HG03139 (cell line): ENCODE results near the gene BLVRB.
"Not testable (repeated sequence)": the region's sequence is repeated elsewhere in the genome, so short reads cannot be mapped to it uniquely, and the experiment has no call there.

Source experiments
- ATAC-seq: cut with Tn5 transposase; IDR thresholded peaks from one replicate; pipeline ENCODE4 v1.9.1; 2021; ENCODE audit not compliant: unreplicated experiment

BLVRB gene

GRCh38 chr19:40452016-40452415 is 13.5 kb downstream of the BLVRB start:
- ATAC-seq = no peak

DNA sequence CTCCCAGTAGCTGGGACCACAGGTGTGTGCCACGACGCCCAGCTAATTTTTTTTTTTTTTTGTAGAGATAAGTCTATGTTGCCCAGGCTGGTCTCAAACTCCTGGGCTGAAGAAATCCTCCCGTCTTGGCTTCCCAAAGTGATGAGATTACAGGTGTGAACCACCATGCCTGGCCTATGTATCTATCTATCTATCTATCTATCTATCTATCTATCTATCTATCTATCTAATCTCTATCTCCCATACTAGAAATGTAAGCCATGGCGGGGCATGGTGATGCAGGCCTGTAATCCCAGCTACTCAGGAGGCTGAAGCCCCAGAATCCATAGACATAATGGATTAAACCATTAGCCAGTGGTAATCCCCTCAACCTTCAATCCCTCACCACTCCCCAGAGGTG is 14.9 kb downstream of the BLVRB start:
- no peak for ATAC-seq

- ATAC-seq = no peak
These were observed 16.0 kb downstream of the BLVRB start for GRCh38 chr19:40449506-40449905.

- no peak for ATAC-seq
These were observed 19.2 kb downstream of the BLVRB start for GRCh38 chr19:40446263-40446784.

DNA sequence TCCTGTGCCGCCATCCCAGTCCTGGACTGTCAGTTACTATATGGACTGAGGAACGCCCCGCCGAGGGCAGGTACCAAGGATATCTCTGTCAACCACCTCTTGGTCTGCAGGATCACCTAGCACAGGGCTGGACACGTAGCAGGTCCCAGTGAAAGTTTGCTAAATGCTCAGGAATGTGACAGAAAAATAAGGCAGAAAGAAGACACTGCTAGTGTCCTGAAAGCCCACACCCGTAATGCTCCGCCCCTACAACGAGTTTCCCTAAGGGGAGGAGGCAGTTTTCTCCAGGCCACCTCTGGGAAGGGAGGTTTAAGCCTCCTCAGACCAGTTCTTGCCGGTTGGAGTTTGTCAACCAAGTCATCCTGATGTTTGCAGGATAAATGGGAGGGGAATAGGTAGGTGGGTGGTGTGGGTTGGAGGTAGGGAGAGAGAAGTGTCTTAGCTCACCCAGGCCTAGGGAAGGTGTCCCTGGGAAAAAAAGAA is 19.7 kb downstream of the BLVRB start:
- no peak for ATAC-seq

- ATAC-seq = no peak
These were observed 20.7 kb downstream of the BLVRB start for GRCh38 chr19:40444825-40445312.

DNA sequence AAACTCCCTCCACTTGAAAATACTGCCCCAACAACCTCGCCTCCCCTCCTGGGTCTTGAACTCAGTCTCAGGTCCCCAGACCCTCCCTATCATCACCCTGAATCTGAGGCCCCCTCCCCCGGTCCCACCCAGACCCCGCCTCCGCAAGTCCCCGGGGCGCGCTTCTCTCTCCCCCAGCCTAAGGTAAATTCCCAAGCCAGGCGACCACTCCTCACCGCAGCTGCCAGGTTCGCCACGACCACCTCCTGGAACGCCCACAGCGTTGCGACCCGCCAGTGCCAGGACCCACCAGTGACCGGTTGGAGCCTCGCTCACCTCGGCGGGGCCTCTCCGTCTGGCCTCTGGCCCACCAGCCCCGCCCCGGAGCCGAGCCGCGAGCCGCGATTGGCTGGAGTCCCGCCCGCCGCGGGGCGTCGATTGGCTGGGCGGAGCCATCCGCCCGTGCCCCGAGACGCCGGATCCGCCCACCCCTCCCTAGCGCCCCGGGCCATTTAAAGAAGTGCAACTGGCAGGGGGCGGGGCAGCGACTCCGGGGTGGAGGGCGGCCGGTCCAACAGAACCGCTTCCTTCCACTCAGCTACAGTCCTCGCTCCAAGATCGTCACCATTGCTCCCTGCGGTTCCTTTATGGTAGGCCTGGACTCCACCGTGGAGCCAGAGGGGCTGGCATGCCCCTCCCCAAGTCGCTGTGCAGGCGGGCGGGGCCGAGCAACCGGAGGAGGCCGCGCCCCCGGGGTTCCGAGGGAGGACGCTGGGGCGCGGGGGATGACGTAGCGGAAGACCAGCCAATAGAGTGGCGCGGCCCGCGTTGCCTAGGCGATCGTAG is 21.3 kb downstream of the BLVRB start, which contains the start of gene SERTAD3:
Gene SERTAD3 (minus strand): TSS at position 336 of the 825 bp plus-strand sequence. CDS start 2,255 bp downstream, outside the sequence.
- ATAC-seq = peak; percentile 55

DNA sequence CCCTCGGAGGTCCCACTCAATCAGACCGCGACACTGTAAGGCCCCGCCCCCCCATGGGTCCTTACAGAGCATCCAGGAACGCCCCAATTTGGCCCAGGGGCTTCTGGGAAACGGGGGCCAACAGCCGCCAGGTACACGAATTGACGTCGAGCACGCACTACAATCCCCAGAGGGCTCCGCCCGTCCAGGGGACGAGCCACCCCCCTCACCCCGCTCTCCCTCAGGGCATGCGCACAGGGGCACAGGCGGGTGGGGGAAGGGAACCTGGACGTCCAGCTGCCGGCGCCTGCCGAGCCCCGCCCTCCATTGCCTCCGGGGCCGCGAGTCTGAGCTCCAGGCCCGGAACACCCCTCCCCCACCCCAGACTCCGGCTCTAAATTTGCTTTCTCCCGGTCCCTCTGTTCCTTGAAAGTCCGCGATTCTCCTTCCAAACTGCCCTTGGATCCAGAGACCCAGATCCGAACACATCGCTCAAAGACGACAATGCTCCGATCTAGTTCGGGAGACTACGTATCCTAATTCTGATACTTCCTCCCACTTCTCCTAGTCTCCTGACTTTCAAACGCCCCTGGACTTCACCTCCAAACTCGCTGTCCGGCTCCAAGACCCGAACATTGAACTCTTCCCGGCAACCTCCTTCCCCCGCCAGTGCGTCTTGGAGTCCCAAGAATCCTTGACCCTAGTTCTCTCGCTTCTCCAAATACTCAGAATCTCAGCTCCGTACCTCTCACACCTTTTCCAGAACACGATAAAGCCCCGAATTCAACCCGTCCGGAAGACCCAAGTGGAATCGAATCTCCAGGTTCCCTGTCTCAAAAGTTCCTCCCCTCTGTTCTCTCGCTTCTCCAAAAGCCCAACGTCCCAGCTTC is 22.2 kb downstream of the BLVRB start:
- ATAC-seq = peak; percentile 67

DNA sequence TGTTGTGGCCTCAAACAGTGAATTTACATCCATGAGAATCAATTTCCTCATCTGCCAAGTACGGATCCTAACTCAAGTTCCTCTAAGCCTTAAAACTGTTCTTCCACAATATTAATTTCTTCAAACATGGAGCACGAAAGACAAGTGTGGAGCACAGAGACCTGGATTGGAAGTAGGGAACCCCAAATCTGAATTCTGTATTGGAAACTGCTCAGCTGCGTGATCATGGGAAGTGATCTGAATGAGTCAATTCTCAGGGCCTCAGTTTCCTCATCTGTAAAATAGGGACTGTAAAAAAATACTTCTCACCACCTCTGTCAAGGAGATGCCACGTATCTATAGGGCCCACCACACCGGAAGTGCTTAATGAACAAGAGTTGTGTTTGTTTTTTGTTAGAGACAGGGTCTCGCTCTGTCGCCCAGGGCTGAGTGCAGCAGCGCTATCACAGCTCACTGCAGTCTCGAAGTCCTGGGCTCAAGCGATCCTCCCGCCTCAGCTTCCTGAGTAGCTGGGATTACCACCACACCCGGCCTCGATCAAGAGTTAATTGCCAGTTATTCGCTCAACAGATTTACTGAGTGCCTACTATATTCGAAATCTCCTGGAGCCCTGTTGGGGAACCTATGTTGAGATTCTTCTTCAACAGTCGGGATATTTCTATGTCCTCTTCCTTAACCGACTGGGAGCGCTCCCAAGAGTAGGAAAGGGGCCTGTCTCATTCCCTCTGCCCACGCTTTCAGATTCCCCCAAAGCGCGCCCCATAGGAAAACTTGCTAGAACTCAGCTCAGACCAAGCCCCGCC is 23.0 kb downstream of the BLVRB start:
- no peak for ATAC-seq

GRCh38 chr19:40441719-40442253 is 23.8 kb downstream of the BLVRB start:
- ATAC-seq = no peak

DNA sequence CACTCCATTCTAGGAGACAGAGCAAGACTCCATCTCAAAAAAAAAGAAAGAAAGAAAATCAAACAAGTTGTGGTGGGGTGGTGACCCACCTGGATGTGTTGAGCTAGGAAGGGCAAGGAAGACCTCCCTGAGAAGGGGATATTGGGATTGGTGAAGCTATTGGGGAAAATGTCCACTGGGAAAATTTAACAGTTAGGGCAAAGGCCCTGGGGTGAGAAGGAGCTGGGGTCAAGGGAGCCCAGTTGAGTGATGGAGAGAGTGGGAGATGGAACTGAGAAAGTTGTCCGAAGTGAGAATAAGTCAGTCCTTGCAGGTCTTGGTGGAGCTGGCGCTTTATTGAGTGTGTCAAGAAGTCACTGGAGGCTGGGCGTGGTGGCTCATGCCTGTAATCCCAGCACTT is 27.3 kb downstream of the BLVRB start:
- no peak for ATAC-seq

- ATAC-seq = peak; percentile 47
These were observed 31.9 kb downstream of the BLVRB start for GRCh38 chr19:40433391-40434216.

GRCh38 chr19:40432760-40433159 is 32.8 kb downstream of the BLVRB start:
- not testable (repeated sequence) for ATAC-seq

- no peak for ATAC-seq
These were observed 33.8 kb downstream of the BLVRB start for GRCh38 chr19:40431698-40432097.

GRCh38 chr19:40430242-40430641 is 35.3 kb downstream of the BLVRB start:
- not testable (repeated sequence) for ATAC-seq

- not testable (repeated sequence) for ATAC-seq
These were observed 37.3 kb downstream of the BLVRB start for GRCh38 chr19:40428197-40428596.

DNA sequence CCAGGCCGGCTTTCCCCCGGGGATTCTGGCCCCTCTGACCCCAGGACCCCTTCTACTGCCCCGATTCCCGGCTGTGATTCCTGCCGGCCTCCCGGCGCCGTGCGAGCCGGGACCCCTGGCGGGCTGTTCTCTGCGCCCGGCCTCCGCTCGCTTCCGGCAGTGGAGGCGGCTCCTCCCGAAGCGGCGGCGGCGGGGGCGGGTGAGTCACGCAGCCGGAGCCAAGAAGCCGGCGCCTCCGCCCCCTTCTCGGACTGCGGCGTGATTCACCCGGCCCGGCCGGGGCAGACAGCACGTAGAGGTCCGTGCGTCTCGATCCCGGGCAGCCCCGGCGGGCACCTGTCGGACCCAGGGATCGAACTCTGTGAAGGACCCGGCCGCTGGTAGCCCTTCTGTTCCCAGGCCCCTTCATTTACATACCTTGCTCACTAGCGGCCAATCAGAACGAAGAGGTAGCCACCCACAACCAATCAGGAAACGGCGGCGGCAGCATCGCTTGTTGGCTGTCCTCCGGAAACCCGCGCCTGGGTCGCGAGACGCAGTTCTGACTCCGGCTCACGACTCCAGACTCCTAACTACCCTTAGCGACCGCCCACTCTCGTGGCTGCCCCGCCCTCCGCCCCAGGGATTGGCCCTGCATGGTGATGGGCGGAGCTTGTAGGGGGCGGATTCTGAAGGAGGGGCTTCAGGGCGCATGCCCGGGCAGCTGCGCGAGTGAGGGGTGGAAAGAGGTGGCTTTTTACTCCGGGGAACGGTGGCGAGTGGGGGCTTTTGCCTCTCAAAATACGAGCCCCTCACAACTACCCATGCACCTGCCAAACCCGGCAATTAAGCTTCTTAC is 39.9 kb downstream of the BLVRB start, which contains the start of gene SERTAD1:
Gene SERTAD1 (minus strand): TSS at position 543 of the 838 bp plus-strand sequence. CDS start 2,446 bp downstream, outside the sequence.
- peak; percentile 81 for ATAC-seq
